NCI-H526 treated with DMSO at 0.1 percent for 48 hours (cell line): ENCODE measurements around the gene IFITM2.
"Not testable (repeated sequence)": the region's sequence is repeated elsewhere in the genome, so short reads cannot be mapped to it uniquely, and the experiment has no call there.

ENCODE experiments used
- DNase-seq: peaks from one replicate; lab custom pipeline; 2025; lab: John Stamatoyannopoulos, UW

The IFITM2 gene

DNA sequence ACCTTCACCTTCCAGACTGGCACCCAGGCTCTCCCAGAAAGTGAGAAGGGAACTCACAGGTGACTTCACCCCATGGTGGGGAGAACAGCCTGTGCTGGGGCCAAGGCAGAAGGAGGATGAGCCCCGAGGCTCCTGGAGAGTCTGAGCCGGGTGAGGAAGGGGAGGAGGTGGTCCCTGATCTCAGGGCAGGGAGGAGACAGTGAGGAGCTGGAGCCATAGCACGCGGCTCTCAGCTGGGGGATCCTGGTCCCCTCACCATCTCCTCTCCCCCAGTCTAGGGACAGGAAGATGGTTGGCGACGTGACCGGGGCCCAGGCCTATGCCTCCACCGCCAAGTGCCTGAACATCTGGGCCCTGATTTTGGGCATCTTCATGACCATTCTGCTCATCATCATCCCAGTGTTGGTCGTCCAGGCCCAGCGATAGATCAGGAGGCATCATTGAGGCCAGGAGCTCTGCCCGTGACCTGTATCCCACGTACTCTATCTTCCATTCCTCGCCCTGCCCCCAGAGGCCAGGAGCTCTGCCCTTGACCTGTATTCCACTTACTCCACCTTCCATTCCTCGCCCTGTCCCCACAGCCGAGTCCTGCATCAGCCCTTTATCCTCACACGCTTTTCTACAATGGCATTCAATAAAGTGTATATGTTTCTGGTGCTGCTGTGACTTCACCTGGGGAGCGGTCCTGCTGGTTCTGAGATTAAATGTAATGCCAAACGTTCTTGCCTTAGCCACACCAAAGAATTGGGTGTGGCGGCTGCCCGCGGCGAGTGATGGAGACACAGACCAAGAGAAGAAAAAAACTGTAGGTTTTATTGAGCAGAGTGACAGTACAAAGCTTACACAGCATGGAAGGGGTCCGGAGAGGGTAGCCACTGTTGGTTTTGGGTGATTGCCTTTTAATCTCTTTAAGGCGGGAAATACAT, 1.4 kb downstream of the IFITM2 start:
- not testable (repeated sequence) for DNase-seq

DNA sequence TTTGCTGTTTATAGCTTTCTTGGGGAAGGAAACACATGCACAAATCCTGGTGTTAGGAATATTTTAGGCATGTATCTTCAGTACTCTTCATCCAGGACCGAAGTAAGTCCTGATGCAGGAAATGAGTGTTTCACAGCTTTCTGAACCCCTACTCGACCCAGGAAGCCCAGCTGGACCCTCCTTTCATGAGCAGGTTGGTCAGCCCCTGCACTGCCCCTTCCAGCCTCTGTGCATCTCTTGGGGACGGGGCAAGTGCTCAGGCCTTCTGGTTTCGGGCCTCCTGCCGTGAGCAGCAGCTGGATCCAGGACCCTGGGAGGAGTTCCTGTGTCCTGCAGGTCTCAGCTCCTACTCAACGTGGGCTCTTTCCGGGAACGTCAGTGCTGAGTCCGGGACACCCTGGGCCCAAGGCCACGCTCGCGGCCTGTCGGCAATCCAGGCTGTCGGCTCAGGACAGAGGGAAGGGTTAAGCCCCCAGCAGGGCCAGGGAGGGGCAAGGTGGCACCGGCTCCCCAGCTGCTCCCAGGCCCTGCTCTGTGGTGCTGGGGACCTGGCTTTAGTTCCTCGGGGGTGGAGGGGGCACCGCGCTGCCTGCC, 2.5 kb downstream of the IFITM2 start:
- DNase-seq: not testable (repeated sequence)

DNA sequence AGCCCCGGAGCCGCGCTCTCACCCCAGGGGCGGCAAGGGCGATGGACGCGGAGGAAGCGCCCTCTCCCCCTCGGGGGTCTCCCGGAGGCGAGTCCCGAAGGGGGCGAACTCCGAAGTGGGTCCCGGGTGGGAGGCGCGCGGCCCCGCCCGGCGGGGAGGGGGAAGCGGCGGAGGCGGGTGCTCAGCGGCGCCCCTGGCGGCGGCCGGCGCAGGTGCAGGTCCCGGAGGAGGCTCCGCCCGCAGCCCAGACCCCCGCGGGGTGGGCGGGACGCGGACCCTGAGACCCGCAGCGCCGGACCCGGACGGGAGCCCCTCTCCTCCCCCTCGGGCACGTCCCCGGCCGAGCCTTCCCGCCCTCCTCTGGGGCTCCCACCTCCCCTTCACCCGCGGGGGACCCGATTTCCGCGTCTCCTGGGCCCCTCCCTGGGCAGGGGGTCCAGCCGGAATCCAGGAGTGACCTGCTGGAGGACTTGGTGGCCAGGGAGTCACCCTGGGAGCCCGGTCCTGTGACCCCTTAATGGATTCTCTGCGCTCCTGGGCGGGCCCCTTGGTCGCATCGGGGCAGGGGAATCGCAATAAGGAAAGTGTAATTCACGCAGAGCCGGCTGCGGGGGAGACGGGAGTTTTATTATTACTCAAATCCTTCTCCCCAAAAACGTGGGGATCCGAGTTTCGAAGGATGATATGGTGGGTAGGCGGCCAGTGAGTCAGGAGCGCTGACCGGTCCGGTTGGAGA, 3.6 kb downstream of the IFITM2 start:
- DNase-seq: not testable (repeated sequence)

DNA sequence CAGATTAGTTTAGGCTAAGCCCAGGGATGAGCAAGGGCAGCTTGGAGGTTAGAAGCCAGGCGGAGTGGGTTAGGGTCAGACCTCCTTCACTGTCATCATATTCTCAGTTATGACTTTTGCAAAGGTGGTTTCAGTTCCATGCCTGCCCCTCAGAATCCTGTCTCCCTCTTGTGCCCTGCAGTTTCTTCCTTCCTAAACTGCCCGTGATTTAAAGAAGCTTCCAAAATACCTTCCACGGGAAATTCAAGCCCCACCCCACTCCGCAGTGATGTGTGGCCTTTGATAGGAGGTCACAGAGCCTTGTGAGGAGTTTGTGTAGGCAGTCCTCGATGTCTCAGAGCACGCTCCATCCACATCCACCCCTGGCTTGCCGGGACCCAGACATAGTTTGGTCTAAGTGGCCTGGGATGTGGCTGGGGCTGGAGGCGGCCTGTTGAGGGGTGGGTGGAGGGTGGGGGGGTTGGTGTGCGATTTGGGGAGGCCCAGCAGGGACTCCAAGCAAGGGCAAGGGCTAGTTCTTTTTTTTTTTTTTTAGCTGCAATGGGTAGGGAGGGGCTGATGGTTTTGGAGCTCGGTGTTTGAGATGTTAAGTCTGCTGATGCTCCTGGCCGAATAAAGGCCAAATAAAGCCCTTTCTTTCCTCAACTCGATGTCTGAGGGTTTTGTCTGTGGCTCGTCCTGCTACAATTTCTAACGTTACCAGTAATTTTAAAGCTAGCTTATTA, 4.6 kb downstream of the IFITM2 start:
- DNase-seq: no peak

DNA sequence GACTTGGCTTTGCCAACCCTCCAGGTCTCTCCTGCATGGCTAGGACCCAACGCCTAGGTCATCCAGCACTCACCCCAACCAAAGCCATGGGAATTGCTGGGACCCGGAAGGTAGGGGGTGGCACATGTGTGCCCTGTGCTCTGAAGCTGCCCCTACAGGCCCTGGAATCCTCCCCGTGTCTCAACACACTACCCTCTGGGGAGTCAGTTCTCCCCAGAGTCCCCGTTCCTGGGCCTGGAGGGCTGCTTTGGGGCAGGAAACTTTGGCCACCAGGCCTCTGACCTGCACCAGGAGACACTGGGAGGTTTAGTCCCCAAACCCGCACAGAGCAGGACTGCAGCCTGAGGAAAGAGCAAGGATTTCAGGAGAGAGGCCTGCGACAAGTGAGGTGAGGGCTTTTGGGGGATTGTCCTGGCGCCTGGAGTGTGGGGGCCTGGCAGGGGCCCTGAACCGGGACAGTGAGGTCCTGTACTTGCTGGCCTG, 5.7 kb downstream of the IFITM2 start:
- DNase-seq: no peak

DNA sequence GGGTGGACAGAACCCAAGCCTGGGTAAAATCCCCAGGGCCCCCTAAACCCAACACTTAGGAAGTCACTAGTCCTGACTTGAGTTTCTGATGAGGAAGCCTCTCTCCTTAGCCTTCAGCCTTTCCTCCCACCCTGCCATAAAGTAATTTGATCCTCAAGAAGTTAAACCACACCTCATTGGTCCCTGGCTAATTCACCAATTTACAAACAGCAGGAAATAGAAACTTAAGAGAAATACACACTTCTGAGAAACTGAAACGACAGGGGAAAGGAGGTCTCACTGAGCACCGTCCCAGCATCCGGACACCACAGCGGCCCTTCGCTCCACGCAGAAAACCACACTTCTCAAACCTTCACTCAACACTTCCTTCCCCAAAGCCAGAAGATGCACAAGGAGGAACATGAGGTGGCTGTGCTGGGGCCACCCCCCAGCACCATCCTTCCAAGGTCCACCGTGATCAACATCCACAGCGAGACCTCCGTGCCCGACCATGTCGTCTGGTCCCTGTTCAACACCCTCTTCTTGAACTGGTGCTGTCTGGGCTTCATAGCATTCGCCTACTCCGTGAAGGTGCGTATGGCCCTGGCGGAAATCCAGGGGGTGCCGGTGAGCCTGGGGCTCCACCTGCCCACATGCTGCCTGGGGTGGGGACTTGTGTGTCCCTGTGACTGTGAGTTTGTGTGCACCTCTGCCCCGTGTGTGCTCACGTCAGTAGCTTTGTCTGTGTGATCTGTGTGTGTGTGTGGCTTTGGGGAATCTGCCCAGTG, 6.4 kb downstream of the IFITM2 start, which contains the start of gene IFITM1:
Gene IFITM1, plus strand, starts transcription at position 254 of the 767 bp plus-strand sequence. Its CDS starts 131 bp downstream, at position 385.
- no peak for DNase-seq

DNA sequence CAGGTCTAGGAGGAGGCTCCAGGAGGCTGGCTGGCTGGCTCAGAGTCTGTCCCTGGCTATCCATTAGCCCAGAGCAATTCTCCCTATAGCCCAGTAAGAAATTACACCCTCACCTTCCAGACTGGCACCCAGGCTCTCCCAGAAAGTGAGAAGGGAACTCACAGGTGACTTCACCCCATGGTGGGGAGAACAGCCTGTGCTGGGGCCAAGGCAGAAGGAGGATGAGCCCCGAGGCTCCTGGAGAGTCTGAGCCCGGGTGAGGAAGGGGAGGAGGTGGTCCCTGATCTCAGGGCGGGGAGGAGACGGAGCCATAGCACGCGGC, 6.9 kb downstream of the IFITM2 start:
- not testable (repeated sequence) for DNase-seq

DNA sequence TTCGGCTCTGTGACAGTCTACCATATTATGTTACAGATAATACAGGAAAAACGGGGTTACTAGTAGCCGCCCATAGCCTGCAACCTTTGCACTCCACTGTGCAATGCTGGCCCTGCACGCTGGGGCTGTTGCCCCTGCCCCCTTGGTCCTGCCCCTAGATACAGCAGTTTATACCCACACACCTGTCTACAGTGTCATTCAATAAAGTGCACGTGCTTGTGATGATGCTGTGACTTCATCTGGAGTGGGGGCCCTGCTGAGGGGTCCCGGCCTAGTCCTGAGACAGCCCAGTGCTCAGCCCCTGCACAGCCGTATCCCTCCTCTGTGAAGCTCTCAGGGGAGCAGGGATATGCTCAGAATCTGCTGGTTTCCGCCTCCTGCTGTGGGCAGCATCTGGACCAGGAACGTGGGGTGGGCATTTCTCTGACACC, 7.5 kb downstream of the IFITM2 start:
- no peak for DNase-seq

DNA sequence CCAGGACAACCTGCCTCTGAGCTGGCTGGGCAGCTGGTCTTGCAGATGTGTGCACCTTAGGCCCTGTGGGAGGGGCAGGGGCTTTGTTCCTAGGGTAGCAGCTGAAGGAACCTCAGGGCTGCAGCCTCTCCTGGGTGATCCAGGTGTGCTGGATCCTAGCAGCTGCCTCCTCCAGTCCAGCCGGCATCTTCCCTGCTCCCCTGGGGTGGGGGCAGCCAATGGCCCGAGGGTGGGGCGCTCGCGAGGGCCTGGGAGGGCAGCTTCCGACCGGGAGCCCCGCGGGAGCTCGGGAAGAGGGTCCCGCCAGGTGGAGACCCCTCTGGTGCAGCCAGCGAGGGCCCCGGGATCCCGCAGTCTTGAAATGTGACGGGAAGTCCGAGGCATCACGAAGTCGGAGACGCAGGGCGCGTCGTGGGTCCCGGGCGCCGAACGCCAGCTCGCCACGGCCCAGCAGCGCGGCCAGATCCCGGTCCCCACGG, 7.9 kb downstream of the IFITM2 start:
- no peak for DNase-seq

DNA sequence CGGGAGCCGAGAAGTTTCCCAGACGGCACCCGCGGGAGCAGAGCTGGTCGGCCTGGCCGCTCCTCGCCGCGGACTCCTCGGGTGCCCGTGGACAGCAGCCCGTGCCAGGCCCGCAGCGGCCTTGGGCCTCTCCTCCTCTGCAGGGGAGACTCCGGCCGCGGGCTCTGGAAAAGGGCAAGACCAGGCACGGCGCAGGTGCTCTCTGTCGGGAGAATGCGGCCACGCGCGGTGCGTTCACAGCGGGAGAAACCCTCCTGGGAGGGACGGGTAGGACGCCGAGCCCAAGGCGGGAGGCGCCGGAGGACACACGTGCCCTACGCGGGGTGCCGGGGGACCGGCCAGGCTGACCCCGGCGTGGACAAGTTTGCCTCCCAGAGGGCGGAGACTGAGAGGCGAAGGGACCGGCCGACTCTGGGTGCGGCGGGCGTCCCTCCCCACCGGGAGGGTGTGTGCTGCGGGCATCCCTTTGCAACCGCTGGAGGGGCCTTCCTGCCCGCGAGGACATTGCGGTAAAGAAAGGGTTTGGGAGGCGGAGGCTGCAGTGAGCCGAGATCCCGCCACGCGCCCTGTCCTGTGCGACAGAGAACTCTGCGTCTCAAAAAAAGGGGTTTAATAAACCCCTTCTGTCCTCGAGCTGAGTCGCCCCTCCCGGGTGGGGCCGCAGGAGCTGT, 8.6 kb downstream of the IFITM2 start:
- no peak for DNase-seq

DNA sequence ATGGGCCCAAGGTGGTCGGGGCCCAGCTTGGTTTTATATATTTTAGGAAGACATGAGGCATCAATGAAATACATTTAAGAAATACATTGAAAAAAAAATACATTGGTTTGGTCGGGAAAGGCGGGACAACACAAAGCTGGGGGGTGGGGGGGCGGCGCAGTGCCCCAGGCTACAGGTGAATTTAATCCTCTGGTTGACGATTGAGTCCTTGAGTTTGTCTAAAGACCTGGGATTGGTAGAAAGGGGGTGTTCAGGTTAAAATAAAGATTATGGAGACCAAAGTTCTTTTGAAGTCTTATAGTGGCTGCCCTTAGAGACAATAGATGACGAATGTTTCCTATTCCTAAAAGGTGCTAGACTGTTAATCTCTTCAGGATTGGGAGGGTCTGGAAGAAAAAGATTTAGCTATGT, 9.3 kb downstream of the IFITM2 start:
- no peak for DNase-seq

DNA sequence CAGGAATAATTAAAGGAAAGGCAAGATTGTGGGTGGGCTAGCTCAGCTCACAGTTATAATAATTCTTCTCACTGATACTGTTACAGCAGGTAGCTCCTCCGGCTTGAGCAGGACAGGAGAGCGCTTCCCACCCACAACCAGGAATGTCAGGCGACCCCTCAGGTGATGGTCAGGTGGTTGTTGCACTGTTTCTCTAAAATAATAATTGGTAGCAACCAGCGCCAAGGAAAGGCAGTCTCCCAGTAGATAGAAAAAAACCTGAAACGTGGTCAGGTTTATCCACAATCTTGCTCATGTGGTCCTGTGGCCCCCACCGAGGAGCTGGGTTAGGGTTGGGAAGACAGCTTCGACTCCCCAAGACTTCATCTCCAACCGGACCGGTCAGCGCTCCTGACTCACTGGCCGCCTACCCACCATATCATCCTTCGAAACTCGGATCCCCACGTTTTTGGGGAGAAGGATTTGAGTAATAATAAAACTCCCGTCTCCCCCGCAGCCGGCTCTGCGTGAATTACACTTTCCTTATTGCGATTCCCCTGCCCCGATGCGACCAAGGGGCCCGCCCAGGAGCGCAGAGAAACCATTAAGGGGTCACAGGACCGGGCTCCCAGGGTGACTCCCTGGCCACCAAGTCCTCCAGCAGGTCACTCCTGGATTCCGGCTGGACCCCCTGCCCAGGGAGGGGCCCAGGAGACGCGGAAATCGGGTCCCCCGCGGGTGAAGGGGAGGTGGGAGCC, 10.2 kb downstream of the IFITM2 start:
- not testable (repeated sequence) for DNase-seq

DNA sequence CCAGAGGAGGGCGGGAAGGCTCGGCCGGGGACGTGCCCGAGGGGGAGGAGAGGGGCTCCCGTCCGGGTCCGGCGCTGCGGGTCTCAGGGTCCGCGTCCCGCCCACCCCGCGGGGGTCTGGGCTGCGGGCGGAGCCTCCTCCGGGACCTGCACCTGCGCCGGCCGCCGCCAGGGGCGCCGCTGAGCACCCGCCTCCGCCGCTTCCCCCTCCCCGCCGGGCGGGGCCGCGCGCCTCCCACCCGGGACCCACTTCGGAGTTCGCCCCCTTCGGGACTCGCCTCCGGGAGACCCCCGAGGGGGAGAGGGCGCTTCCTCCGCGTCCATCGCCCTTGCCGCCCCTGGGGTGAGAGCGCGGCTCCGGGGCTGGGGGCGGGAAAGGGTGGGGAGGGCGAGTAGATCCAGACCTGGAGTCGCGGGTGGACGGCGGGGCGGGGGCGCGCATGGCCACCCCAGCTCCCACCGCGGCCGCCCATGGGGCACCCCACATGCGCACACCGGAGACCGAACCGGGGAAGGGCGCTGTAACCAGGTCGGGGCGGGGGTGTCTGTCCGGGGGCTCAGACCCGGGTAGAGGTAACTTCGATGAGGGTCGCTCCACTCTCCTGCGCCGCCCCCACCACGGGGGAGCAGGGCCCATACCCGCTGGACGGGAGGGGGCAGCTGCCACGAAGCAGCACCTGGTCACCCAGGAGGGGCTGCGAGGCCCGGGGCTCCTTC, 10.9 kb downstream of the IFITM2 start:
- DNase-seq: not testable (repeated sequence)

DNA sequence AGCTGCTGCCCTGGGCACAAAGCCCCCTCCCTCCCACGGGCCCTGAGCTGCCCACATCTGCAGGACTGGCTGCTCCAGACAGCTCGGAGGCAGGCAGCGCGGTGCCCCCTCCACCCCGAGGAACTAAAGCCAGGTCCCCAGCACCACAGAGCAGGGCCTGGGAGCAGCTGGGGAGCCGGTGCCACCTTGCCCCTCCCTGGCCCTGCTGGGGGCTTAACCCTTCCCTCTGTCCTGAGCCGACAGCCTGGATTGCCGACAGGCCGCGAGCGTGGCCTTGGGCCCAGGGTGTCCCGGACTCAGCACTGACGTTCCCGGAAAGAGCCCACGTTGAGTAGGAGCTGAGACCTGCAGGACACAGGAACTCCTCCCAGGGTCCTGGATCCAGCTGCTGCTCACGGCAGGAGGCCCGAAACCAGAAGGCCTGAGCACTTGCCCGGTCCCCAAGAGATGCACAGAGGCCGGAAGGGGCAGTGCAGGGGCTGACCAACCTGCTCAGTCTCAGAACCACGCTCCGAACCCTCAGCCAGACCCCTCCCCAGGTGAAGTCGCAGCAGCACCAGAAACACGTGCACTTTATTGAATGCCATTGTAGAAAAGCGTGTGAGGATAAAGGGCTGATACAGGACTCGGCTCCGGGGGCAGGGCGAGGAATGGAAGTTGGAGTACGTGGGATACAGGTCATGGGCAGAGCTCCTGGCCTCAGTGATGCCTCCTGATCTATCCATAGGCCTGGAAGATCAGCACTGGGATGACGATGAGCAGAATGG, 11.7 kb downstream of the IFITM2 start:
- not testable (repeated sequence) for DNase-seq

DNA sequence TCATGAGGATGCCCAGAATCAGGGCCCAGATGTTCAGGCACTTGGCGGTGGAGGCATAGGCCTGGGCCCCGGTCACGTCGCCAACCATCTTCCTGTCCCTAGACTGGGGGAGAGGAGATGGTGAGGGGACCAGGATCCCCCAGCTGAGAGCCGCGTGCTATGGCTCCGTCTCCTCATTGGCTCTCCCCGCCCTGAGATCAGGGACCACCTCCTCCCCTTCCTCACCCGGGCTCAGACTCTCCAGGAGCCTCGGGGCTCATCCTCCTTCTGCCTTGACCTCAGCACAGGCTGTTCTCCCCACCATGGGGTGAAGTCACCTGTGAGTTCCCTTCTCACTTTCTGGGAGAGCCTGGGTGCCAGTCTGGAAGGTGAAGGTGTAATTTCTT, 12.3 kb downstream of the IFITM2 start:
- DNase-seq: not testable (repeated sequence)

DNA sequence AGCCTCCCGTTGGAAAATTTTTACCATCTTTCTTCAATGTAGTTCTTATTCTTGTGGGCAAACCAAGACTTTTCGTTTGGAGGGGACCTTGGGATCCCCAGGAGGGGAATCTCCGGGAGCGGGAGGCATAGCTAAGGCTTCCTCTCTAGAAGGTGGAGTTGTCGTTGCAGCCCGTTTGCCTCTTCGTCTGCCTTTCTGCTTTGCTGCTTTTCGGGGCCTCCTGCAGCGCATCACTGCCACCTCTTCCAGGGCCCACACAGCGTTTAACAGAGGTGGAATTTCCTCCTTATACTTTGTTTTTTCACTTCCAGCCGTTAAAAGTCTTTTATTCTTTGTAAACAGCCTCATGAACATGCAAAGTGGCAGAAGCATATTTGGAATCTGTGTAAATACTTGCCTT, 16.5 kb downstream of the IFITM2 start:
- DNase-seq: peak; percentile 38

DNA sequence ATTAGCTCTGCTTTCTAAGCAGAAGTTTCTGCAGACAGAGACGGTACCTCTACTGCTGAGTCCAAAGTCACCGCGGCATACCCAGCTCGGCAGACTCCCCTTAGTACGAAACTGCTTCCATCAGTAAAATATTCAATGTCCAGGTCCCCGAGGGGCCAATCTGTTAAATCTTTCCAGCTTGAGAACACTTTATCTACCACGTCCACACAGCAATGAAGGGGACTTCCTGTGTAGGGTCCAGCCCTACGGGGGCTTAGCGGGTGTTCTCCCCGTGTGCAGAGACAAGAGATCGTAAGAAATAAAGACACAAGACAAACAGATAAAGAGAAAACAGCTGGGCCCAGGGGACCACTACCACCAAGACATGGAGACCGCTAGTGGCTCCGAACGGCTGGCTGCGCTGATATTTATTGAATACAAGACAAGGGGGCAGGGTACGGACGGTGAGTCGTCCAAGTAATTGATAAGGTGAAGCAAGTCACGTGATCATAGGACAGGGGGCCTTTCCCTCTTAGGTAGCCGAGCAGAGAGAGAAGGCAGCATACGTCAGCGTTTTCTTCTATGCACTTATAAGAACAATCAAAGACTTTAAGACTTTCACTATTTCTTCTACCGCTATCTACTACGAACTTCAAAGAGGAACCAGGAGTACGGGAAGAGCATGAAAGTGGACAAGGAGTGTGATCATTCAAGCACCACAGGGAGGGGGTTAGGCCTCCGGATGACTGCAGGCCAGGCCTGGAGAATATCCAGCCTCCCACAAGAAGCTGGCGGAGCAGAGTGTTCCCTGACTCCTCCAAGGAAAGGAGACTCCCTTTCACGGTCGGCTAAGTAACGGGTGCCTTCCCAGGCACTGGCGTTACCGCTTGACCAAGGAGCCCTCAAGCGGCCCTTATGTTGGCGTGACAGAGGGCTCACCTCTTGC, 17.2 kb downstream of the IFITM2 start:
- not testable (repeated sequence) for DNase-seq
